Stimulated activated effector memory CD8-positive, alpha-beta T cell treated with anti-CD3 and anti-CD28 coated beads, Interleukin-12 subunit alpha, Interleukin-12 subunit beta, amount 100 ng/mL, for 72 hours (primary cell): ENCODE data around the gene ZNFX1.

ENCODE experiments used
- ATAC-seq: fragments of 150-1000 bp; cut with Tn5 transposase; 2 replicates; pipeline ENCODE4 v1.10.0; 2021
- DNase-seq, 2 donors: peaks; one replicate each; pipeline ENCODE4 v3.0.0; 2021 to 2022; ENCODE audit warnings: low spot score in 2 of 2
- H3K27ac Mint-ChIP-seq: one replicate; pipeline ENCODE4 v1.8.0; 2022; ENCODE audit warnings: mild to moderate bottlenecking, mixed read lengths
- H3K36me3 Mint-ChIP-seq: one replicate; pipeline ENCODE4 v1.8.0; 2022; ENCODE audit warnings: mild to moderate bottlenecking, mixed read lengths
- H3K4me1 Mint-ChIP-seq: one replicate; pipeline ENCODE4 v1.8.0; 2022; ENCODE audit warnings: mixed read lengths
- H3K4me3 Mint-ChIP-seq: one replicate; pipeline ENCODE4 v1.8.0; 2022; ENCODE audit warnings: mild to moderate bottlenecking, mixed read lengths
- H3K9me3 Mint-ChIP-seq: one replicate; pipeline ENCODE4 v1.8.0; 2022; ENCODE audit warnings: mixed read lengths

The ZNFX1 gene

GRCh38 chr20:49276961-49277785 is 684 bp downstream of the ZNFX1 start:
- DNase-seq (peak; percentile 38 to 84), ATAC-seq (peak; percentile 57)
- peaks cover 100% of the 10 kb centered on the region for H3K36me3 Mint-ChIP-seq
- H3K27ac Mint-ChIP-seq = peak overlapping the region; percentile 100
- H3K9me3 Mint-ChIP-seq = peaks cover 6% of the 10 kb centered on the region
- H3K4me3 Mint-ChIP-seq = peak overlapping the region; percentile 97
- peaks cover 60% of the 10 kb centered on the region for H3K4me1 Mint-ChIP-seq

DNA sequence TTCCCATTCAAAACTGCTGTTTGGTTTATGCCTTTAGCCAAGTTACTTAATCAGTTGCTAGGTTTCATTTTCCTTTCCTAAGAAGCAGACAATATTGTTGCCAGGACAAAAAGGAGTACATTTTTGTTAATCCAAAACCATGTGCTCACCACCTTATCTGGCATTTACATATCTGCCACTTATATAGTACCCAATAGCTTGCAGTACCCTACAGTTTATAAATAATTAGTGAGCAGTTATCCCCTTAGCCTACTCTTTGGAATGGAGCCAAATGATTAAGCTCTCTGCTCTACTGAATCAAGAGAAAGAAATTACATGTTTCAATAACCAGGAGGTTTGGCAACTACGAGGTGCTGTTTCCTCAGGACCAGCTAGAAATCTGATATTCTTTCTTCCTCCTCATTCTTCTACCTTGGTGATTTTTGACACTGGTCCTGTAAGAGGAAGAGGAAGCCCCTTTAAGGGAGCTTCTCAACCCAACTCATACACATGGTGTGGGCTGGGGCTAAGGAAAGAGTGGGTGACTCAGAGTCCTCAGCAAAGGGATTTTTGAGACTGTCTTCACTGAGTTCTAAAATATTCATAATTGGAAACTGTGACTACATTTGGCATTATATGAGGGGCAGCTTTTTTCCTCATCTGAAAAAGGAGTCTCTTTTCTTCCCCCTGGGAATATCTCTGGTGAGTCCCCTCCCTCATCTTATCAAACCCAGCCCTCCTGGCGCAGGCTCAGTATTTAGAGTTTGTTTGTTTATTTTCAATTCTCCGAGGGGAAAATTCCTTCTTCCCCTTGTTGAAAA is 1.5 kb downstream of the ZNFX1 start:
- Mint-ChIP-seq H3K27ac (peak overlapping the region; percentile 100), H3K4me1 (peaks cover 56% of the 10 kb centered on the region), H3K9me3 (peaks cover 3% of the 10 kb centered on the region), H3K4me3 (peak overlapping the region; percentile 97), H3K36me3 (peaks cover 100% of the 10 kb centered on the region)
- peak in 1 of 2 donors; percentile 71 for DNase-seq
- ATAC-seq = peak; percentile 61

GRCh38 chr20:49275636-49276035 is 2.2 kb downstream of the ZNFX1 start:
- Mint-ChIP-seq H3K4me1 (peaks cover 56% of the 10 kb centered on the region), H3K9me3 (no peaks in the 10 kb centered on the region), H3K36me3 (peaks cover 100% of the 10 kb centered on the region), H3K27ac (peak overlapping the region; percentile 100), H3K4me3 (peak overlapping the region; percentile 97)
- DNase-seq (no peak), ATAC-seq (no peak)

- H3K9me3 Mint-ChIP-seq = no peaks in the 10 kb centered on the region
- ATAC-seq = no peak
- H3K27ac Mint-ChIP-seq = peak overlapping the region; percentile 100
- H3K36me3 Mint-ChIP-seq = peaks cover 100% of the 10 kb centered on the region
- no peak for DNase-seq
- H3K4me1 Mint-ChIP-seq = peaks cover 56% of the 10 kb centered on the region
- H3K4me3 Mint-ChIP-seq = peak overlapping the region; percentile 97
Observed at GRCh38 chr20:49275216-49275615, 2.6 kb downstream of the ZNFX1 start.

DNA sequence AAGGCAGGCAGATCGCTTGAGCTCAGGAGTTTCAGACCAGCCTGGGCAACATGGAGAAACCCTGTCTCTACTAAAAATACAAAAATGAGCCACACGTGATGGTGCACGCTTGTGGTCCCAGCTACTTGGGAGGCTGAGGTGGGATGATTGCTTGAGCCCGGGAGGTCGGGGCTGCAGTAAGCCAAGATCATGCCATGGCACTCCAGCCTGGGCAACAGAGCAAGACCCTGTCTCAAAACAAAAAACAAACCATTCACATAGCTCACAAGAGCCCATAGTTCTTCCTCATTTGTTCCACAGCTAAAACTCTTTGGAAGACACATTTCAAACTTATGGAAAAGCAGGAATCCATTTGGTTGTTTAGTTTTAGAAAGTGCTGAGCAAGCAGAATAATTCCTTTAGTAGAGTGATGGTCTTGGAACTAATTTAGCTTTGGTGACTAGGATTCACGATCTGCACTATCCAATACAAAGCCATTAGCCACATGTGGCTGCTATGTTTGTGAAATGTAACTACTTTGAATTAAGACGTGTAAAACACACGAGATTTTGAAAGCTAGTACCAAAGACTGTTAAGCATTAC is 4.1 kb downstream of the ZNFX1 start:
- H3K4me3 Mint-ChIP-seq = peak overlapping the region; percentile 49
- peaks cover 100% of the 10 kb centered on the region for H3K36me3 Mint-ChIP-seq
- H3K9me3 Mint-ChIP-seq = no peaks in the 10 kb centered on the region
- H3K27ac Mint-ChIP-seq = peak overlapping the region; percentile 58
- peaks cover 65% of the 10 kb centered on the region for H3K4me1 Mint-ChIP-seq
- ATAC-seq = no peak
- no peak for DNase-seq

DNA sequence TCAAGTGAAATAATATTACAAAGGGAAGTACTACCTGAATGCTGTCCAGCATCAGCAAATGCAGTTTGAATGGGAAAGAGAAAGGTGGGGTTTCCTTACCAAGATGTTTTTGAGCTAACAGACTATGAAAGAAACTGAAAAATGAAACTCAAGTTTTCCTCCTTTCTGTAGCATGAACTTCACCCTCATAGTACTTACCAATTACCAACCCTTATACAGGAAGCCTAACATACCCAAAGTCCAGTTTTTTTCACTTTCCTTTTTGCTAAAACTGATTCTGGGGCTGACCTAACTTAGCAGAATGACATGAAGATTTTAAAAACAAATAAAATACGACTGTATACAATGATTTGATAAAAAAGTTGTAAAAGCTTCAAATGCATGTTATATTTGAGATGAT is 5.2 kb downstream of the ZNFX1 start:
- DNase-seq (no peak), ATAC-seq (no peak)
- peak overlapping the region; percentile 49 for H3K4me3 Mint-ChIP-seq

DNA sequence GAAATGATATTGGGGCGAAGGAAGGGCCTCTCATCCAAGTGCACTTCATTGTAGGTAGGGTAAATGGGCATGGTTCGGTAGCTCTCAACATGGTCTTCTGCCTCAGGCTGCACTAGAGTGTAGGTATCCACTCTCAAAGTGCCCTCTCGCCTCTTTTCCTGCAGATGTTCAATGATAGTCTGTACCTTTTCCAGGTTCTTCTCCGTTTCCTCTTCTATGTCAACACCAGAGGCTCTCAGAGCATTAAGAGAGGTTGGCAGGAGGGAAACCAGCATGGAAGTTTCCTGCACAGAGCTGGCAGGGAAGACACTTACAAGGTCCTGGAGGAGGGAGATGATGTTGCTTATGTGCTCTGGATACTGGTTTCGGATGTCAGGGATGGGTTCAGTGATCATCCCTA is 7.1 kb downstream of the ZNFX1 start:
- Mint-ChIP-seq H3K4me1 (peaks cover 68% of the 10 kb centered on the region), H3K9me3 (no peaks in the 10 kb centered on the region), H3K27ac (peak overlapping the region; percentile 71), H3K36me3 (peaks cover 100% of the 10 kb centered on the region), H3K4me3 (peak overlapping the region; percentile 80)
- DNase-seq = no peak
- no peak for ATAC-seq

More for the DNA sequence above, 5.2 kb downstream of the ZNFX1 start:
- Mint-ChIP-seq H3K36me3 (peaks cover 100% of the 10 kb centered on the region), H3K4me1 (peaks cover 69% of the 10 kb centered on the region), H3K27ac (peak overlapping the region; percentile 58), H3K9me3 (no peaks in the 10 kb centered on the region)

DNA sequence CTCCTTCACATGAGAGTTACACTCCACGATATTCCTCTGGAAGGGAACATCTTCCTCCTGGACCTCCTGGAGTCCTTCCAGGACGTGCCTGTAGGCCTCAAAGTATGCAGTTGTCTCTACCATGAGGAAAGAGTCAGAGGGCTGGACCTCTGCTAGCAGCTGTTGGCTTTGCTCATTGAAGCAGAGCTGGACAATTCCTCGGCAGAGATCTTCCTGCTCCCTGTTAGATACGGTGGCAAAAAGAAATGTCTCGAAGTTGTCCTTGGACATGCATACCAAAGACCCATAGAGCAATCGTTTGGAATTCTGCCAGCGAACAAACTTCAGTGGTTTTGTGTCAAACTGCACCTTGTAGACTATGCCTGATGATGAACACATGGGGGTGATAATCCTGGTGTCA is 7.7 kb downstream of the ZNFX1 start:
- H3K4me3 Mint-ChIP-seq = peak overlapping the region; percentile 80
- H3K36me3 Mint-ChIP-seq = peaks cover 100% of the 10 kb centered on the region
- no peaks in the 10 kb centered on the region for H3K9me3 Mint-ChIP-seq
- no peak for ATAC-seq
- H3K4me1 Mint-ChIP-seq = peaks cover 66% of the 10 kb centered on the region
- DNase-seq = no peak
- H3K27ac Mint-ChIP-seq = peak overlapping the region; percentile 71

DNA sequence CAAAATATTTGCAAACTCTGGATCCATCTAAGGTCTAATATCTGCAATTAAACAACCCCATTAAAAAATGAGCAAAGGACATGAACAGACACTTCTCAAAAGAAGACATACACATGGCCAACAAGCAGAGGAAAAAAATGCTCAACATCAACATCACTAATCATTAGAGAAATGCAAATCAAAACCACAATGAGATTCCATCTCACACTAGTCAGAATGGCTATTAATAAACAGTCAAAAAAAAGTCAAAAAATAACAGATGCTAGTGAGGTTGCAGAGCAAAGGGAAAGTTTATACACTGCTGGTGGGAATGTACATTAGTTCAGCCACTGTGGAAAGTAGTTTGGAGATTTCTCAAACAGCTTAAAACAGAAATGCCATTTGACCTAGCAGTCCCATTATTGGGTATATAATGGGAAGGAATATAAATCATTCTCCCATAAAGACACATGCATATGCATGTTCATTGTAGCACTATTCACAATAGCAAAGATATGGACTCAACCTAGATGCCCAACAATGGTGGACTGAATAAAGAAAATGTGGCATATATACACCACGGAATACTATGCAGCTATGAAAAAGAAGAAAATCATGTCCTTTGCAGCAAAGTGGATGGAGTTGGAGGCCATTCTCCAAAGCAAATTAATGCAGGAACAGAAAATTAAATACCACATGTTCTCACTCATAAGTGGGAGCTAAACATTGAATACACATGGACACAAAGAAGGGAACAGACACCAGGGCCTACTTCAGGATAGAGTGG is 9.1 kb downstream of the ZNFX1 start:
- DNase-seq (no peak), ATAC-seq (peak; percentile 55)
- H3K4me3 Mint-ChIP-seq = peak overlapping the region; percentile 80
- peaks cover 100% of the 10 kb centered on the region for H3K36me3 Mint-ChIP-seq
- peaks cover 62% of the 10 kb centered on the region for H3K4me1 Mint-ChIP-seq
- no peaks in the 10 kb centered on the region for H3K9me3 Mint-ChIP-seq
- H3K27ac Mint-ChIP-seq = no peak overlapping the region

DNA sequence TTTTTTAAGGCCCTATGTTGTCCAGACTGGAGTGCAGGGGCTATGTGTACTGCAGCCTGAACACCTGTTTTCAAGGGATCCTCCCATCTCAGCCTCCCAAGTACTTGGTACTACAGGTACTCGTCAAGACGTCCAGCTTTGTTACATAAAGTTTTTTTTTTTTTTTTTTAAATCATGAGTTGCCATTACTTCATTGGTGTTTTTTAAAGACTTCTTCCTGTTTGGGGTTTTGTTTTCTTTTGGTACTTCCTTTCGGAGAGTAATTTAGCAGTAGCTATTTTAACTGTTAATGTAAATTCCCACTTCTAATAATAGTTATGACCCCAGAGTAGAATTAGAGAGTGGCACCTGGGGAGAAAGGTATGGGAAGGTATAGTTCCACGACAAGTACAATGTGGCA is 10.5 kb downstream of the ZNFX1 start:
- ATAC-seq = no peak
- Mint-ChIP-seq H3K4me1 (peaks cover 56% of the 10 kb centered on the region), H3K9me3 (no peaks in the 10 kb centered on the region), H3K36me3 (peaks cover 100% of the 10 kb centered on the region), H3K4me3 (peak overlapping the region; percentile 80), H3K27ac (peak overlapping the region; percentile 91)
- DNase-seq = no peak

DNA sequence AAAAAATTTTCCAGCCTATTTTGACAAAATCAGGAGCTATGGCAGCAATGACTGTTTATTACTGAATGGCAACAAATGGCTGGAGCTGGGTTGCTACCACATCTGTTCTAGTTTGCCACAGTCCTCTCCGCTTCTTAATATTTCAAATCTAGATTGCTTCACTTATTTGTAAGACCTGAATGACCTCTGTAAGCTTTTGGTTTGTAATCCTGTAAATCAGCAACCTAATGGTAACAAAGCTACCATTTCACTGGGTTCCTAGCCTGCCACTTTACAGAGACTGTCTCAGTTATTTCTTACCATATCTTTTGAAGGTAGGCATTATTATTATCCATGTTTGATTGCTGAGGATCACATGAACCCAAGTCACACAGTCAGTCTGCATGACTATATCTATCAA is 15.4 kb downstream of the ZNFX1 start:
- DNase-seq (no peak), ATAC-seq (no peak)
- Mint-ChIP-seq H3K36me3 (peaks cover 100% of the 10 kb centered on the region), H3K4me3 (no peak overlapping the region), H3K4me1 (peaks cover 23% of the 10 kb centered on the region), H3K27ac (no peak overlapping the region), H3K9me3 (no peaks in the 10 kb centered on the region)

- H3K4me3 Mint-ChIP-seq = no peak overlapping the region
- no peak overlapping the region for H3K27ac Mint-ChIP-seq
- no peak for DNase-seq
- peaks cover 18% of the 10 kb centered on the region for H3K4me1 Mint-ChIP-seq
- no peak for ATAC-seq
- H3K9me3 Mint-ChIP-seq = no peaks in the 10 kb centered on the region
- H3K36me3 Mint-ChIP-seq = peaks cover 100% of the 10 kb centered on the region
Observed at GRCh38 chr20:49261173-49261572, 16.7 kb downstream of the ZNFX1 start.

- Mint-ChIP-seq H3K9me3 (no peaks in the 10 kb centered on the region), H3K4me3 (no peak overlapping the region), H3K4me1 (peaks cover 11% of the 10 kb centered on the region), H3K36me3 (peaks cover 100% of the 10 kb centered on the region), H3K27ac (no peak overlapping the region)
- no peak for DNase-seq
- ATAC-seq = no peak
Observed at GRCh38 chr20:49260218-49260617, 17.6 kb downstream of the ZNFX1 start.

DNA sequence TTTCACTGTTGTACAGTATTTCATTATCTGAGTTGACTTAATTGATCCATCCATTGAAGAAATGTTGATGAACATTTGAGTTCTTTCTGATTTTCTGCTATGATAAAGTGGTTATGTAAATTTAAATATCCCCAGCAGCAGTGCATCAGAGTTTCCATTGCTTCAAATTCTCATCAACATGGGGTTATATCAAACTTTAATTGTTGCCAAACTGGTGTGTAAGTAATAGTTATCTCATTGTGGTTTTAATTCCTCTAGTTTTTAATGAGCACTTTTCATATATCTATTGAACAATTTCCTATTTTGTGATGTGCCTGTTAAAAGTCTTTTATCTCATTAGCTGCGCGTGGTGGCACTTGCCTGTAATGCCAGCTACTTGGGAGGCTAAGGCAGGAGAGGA is 18.1 kb downstream of the ZNFX1 start:
- DNase-seq (no peak), ATAC-seq (no peak)
- Mint-ChIP-seq H3K4me1 (peaks cover 11% of the 10 kb centered on the region), H3K36me3 (peaks cover 100% of the 10 kb centered on the region), H3K9me3 (no peaks in the 10 kb centered on the region), H3K27ac (no peak overlapping the region), H3K4me3 (no peak overlapping the region)

DNA sequence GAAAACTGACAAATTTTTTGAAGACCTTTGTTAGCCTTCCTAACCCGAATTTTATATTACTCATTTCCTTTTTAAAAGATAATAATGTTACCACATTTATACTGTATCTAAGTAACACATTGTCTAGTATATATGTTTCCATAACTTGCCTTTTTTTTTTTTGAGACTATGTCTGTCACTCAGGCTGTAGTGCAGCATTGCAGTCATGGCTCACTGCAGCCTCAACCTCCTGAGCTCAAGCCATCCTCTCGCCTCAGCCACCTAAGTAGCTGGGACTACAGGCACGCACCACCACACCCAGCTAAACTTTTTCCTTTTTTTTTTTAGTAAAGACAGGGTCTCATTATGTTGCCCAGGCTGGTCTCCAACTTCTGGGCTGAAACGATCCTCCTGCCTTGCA is 18.6 kb downstream of the ZNFX1 start:
- H3K36me3 Mint-ChIP-seq = peaks cover 100% of the 10 kb centered on the region
- DNase-seq (no peak), ATAC-seq (peak; percentile 51)
- H3K4me1 Mint-ChIP-seq = peaks cover 11% of the 10 kb centered on the region
- H3K4me3 Mint-ChIP-seq = no peak overlapping the region
- H3K27ac Mint-ChIP-seq = no peak overlapping the region
- H3K9me3 Mint-ChIP-seq = no peaks in the 10 kb centered on the region
